HEK293 (cell line): ENCODE data around the gene KCNK7.

Experiments used
- CTCF ChIA-PET: fragments of 350-600 bp; formaldehyde crosslinking; extraction: SDS; loops from one replicate; lab custom pipeline; 2021; ENCODE audit warnings: antibody characterized with exemption; lab: Yijun Ruan, JAX
- POLR2A ChIA-PET: fragments of 300-600 bp; formaldehyde crosslinking; extraction: SDS; loops from one replicate; lab custom pipeline; 2020; ENCODE audit warnings: antibody characterized with exemption, inconsistent platforms; lab: Yijun Ruan, JAX
- H3K27ac ChIP-seq: fragments of 200-500 bp; sonication (Bioruptor generic); 2 replicates; pipeline ENCODE4 v1.5.1; 2014; ENCODE audit warnings: low read depth, low read length, control low read depth, inconsistent platforms; ENCODE audit errors: extremely low read depth
- H3K36me3 ChIP-seq, 2 experiments: fragments of 200-500 bp in 1 of 2; sonication (Bioruptor generic) in 1 of 2; 1 replicate in 1 of 2; 2 replicates in 1 of 2; pipeline ENCODE4 v1.5.1; 2014 to 2017; ENCODE audit warnings: inconsistent platforms in 2 of 2, low read length in 2 of 2; ENCODE audit not compliant: control insufficient read depth in 2 of 2, insufficient read depth in 1 of 2
- H3K4me1 ChIP-seq: fragments of 200-500 bp; sonication (Bioruptor generic); 2 replicates; pipeline ENCODE4 v1.5.1; 2014; ENCODE audit warnings: mild to moderate bottlenecking, low read length, inconsistent platforms; ENCODE audit not compliant: control insufficient read depth, insufficient read depth
- H3K4me3 ChIP-seq: 2 replicates; pipeline ENCODE4 v1.5.1; 2011; ENCODE audit warnings: low read depth, mild to moderate bottlenecking, control low read depth, low read length, moderate library complexity
- H3K9me3 ChIP-seq: fragments of 200-500 bp; sonication (Bioruptor generic); 2 replicates; pipeline ENCODE4 v1.5.1; 2014; ENCODE audit warnings: low read depth, low read length, inconsistent platforms; ENCODE audit not compliant: control insufficient read depth, insufficient read depth
- GLI4 ChIP-seq: fragments of 450-650 bp; formaldehyde crosslinking; IDR thresholded peaks from 2 replicates; pipeline ENCODE4 v1.5.1; 2016; ENCODE audit warnings: missing biosample characterization, missing genetic modification characterization
- RBAK ChIP-seq: fragments of 450-650 bp; formaldehyde crosslinking; IDR thresholded peaks from 2 replicates; pipeline ENCODE4 v1.5.1; 2016; ENCODE audit warnings: missing biosample characterization, missing genetic modification characterization
- SCRT1 ChIP-seq: fragments of 450-650 bp; formaldehyde crosslinking; IDR thresholded peaks from 2 replicates; pipeline ENCODE4 v1.5.1; 2016; ENCODE audit warnings: missing biosample characterization, missing genetic modification characterization, borderline replicate concordance
- WT1 ChIP-seq: fragments of 450-650 bp; formaldehyde crosslinking; IDR thresholded peaks from 2 replicates; pipeline ENCODE4 v1.5.1; 2016; ENCODE audit warnings: missing biosample characterization, missing genetic modification characterization
- ZBTB21 ChIP-seq: fragments of 450-650 bp; formaldehyde crosslinking; IDR thresholded peaks from 2 replicates; pipeline ENCODE4 v1.5.1; 2017; ENCODE audit warnings: missing biosample characterization, missing genetic modification characterization
- ZNF10 ChIP-seq: fragments of 450-650 bp; formaldehyde crosslinking; IDR thresholded peaks from 2 replicates; pipeline ENCODE4 v1.5.1; 2017; ENCODE audit warnings: missing biosample characterization, missing genetic modification characterization
- ZNF121 ChIP-seq: fragments of 450-650 bp; formaldehyde crosslinking; IDR thresholded peaks from 2 replicates; pipeline ENCODE4 v1.5.1; 2016; ENCODE audit warnings: missing biosample characterization, missing genetic modification characterization
- ZNF140 ChIP-seq: fragments of 450-650 bp; formaldehyde crosslinking; IDR thresholded peaks from 2 replicates; pipeline ENCODE4 v1.5.1; 2016; ENCODE audit warnings: missing biosample characterization, missing genetic modification characterization
- ZNF148 ChIP-seq: fragments of 450-650 bp; formaldehyde crosslinking; IDR thresholded peaks from 2 replicates; pipeline ENCODE4 v1.5.0; 2017; ENCODE audit warnings: missing biosample characterization, missing genetic modification characterization, borderline replicate concordance
- ZNF239 ChIP-seq: fragments of 450-650 bp; formaldehyde crosslinking; IDR thresholded peaks from 2 replicates; pipeline ENCODE4 v1.5.1; 2016; ENCODE audit warnings: missing biosample characterization, missing genetic modification characterization
- ZNF292 ChIP-seq: fragments of 450-650 bp; formaldehyde crosslinking; IDR thresholded peaks from 2 replicates; pipeline ENCODE4 v1.5.1; 2016; ENCODE audit warnings: low read depth, missing biosample characterization, missing genetic modification characterization, borderline replicate concordance
- ZNF354C ChIP-seq: fragments of 450-650 bp; formaldehyde crosslinking; IDR thresholded peaks from 2 replicates; pipeline ENCODE4 v1.5.1; 2016; ENCODE audit warnings: missing biosample characterization, missing genetic modification characterization, low read depth, borderline replicate concordance
- ZNF394 ChIP-seq: fragments of 450-650 bp; formaldehyde crosslinking; IDR thresholded peaks from 2 replicates; pipeline ENCODE4 v1.5.1; 2016; ENCODE audit warnings: missing biosample characterization, missing genetic modification characterization, mild to moderate bottlenecking, moderate library complexity, borderline replicate concordance
- ZNF423 ChIP-seq: fragments of 450-650 bp; formaldehyde crosslinking; IDR thresholded peaks from 2 replicates; pipeline ENCODE4 v1.5.1; 2016; ENCODE audit warnings: missing biosample characterization, missing genetic modification characterization
- ZNF433 ChIP-seq: fragments of 450-650 bp; formaldehyde crosslinking; IDR thresholded peaks from 2 replicates; pipeline ENCODE4 v1.5.1; 2016; ENCODE audit warnings: missing biosample characterization, missing genetic modification characterization, low read depth
- ZNF510 ChIP-seq: fragments of 450-650 bp; formaldehyde crosslinking; IDR thresholded peaks from 2 replicates; pipeline ENCODE4 v1.5.1; 2018; ENCODE audit warnings: mild to moderate bottlenecking, missing genetic modification characterization, missing biosample characterization; ENCODE audit not compliant: insufficient replicate concordance
- ZNF521 ChIP-seq: fragments of 450-650 bp; formaldehyde crosslinking; IDR thresholded peaks from 2 replicates; pipeline ENCODE4 v1.5.1; 2017; ENCODE audit warnings: missing biosample characterization, mild to moderate bottlenecking, missing genetic modification characterization
- ZNF530 ChIP-seq: fragments of 450-650 bp; formaldehyde crosslinking; IDR thresholded peaks from 2 replicates; pipeline ENCODE4 v1.5.1; 2016; ENCODE audit warnings: low read depth, missing biosample characterization, missing genetic modification characterization
- ZNF561 ChIP-seq: fragments of 450-650 bp; IDR thresholded peaks from 2 replicates; pipeline ENCODE4 v1.5.1; 2018; ENCODE audit warnings: missing biosample characterization, missing genetic modification characterization, borderline replicate concordance
- ZNF621 ChIP-seq: fragments of 450-650 bp; formaldehyde crosslinking; IDR thresholded peaks from 2 replicates; pipeline ENCODE4 v1.5.1; 2017; ENCODE audit warnings: missing biosample characterization, missing genetic modification characterization
- ZNF626 ChIP-seq: fragments of 450-650 bp; sonication (Bioruptor Pico); formaldehyde crosslinking; IDR thresholded peaks from 2 replicates; pipeline ENCODE4 v1.5.1; 2018; ENCODE audit warnings: missing biosample characterization, missing genetic modification characterization, inconsistent platforms
- ZNF707 ChIP-seq: fragments of 450-650 bp; formaldehyde crosslinking; IDR thresholded peaks from 2 replicates; pipeline ENCODE4 v1.5.1; 2016; ENCODE audit warnings: missing biosample characterization, missing genetic modification characterization
- ZNF777 ChIP-seq: fragments of 450-650 bp; formaldehyde crosslinking; IDR thresholded peaks from 2 replicates; pipeline ENCODE4 v1.5.1; 2017; ENCODE audit warnings: missing biosample characterization, missing genetic modification characterization, borderline replicate concordance
- ZNF837 ChIP-seq: fragments of 450-650 bp; formaldehyde crosslinking; IDR thresholded peaks from 2 replicates; pipeline ENCODE4 v1.5.1; 2016; ENCODE audit warnings: missing biosample characterization, missing genetic modification characterization
- TF ChIP-seq, protein P1 (sequence below): fragments of 450-650 bp; formaldehyde crosslinking; IDR thresholded peaks from 2 replicates; pipeline ENCODE4 v1.5.1; 2017; ENCODE audit warnings: missing biosample characterization, missing genetic modification characterization
- TF ChIP-seq, protein P2 (sequence below): fragments of 450-650 bp; formaldehyde crosslinking; IDR thresholded peaks from 2 replicates; pipeline ENCODE4 v1.5.1; 2016; ENCODE audit warnings: missing biosample characterization, missing genetic modification characterization
- TF ChIP-seq, protein P3 (sequence below): fragments of 450-650 bp; formaldehyde crosslinking; IDR thresholded peaks from 2 replicates; pipeline ENCODE4 v1.5.1; 2016; ENCODE audit warnings: missing biosample characterization, missing genetic modification characterization

KCNK7 gene

DNA sequence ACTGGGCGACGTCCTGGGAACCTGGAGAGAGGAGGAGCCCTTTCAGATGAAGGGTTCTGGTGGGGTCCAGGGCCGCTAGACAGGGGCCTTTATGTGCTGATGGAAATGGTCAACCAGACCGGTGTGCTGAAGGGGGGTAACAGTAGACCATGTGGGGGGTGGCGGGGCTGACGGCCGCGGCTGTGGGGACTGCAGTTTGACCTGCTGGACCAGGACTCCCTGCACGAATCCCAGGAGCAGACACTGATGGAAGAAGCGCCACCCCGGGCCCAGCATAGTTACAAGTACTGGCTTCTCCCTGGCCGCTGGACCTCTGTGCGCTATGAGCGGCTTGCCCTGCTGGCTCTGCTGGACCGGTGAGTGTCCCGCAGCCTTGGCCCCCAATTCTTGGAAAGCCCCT, 26.4 kb upstream of the KCNK7 start:
- no peak for TF ChIP-seq ZBTB21 (tag by site-specific recombination)
- no peak for TF ChIP-seq ZNF626 (tag by site-specific recombination)
- TF ChIP-seq, protein P1, sequence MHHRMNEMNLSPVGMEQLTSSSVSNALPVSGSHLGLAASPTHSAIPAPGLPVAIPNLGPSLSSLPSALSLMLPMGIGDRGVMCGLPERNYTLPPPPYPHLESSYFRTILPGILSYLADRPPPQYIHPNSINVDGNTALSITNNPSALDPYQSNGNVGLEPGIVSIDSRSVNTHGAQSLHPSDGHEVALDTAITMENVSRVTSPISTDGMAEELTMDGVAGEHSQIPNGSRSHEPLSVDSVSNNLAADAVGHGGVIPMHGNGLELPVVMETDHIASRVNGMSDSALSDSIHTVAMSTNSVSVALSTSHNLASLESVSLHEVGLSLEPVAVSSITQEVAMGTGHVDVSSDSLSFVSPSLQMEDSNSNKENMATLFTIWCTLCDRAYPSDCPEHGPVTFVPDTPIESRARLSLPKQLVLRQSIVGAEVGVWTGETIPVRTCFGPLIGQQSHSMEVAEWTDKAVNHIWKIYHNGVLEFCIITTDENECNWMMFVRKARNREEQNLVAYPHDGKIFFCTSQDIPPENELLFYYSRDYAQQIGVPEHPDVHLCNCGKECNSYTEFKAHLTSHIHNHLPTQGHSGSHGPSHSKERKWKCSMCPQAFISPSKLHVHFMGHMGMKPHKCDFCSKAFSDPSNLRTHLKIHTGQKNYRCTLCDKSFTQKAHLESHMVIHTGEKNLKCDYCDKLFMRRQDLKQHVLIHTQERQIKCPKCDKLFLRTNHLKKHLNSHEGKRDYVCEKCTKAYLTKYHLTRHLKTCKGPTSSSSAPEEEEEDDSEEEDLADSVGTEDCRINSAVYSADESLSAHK (tag by site-specific recombination) = no peak
- TF ChIP-seq ZNF423 = no peak
- TF ChIP-seq ZNF121 (tag by site-specific recombination) = no peak
- no peak for TF ChIP-seq SCRT1 (tag by site-specific recombination)
- TF ChIP-seq ZNF239 = no peak
- no peak for TF ChIP-seq ZNF394
- TF ChIP-seq, protein P2, sequence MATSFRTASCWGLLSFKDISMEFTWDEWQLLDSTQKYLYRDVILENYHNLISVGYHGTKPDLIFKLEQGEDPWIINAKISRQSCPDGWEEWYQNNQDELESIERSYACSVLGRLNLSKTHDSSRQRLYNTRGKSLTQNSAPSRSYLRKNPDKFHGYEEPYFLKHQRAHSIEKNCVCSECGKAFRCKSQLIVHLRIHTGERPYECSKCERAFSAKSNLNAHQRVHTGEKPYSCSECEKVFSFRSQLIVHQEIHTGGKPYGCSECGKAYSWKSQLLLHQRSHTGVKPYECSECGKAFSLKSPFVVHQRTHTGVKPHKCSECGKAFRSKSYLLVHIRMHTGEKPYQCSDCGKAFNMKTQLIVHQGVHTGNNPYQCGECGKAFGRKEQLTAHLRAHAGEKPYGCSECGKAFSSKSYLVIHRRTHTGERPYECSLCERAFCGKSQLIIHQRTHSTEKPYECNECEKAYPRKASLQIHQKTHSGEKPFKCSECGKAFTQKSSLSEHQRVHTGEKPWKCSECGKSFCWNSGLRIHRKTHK (tag by site-specific recombination) = no peak
- no peak for TF ChIP-seq ZNF837 (tag by site-specific recombination)
- TF ChIP-seq ZNF521 (tag by site-specific recombination) = no peak
- no peak for TF ChIP-seq ZNF530 (tag by site-specific recombination)
- no peak for TF ChIP-seq ZNF292 (tag by site-specific recombination)
- no peak for TF ChIP-seq ZNF354C (tag by site-specific recombination)
- TF ChIP-seq RBAK (tag by site-specific recombination) = no peak
- TF ChIP-seq, protein P3, sequence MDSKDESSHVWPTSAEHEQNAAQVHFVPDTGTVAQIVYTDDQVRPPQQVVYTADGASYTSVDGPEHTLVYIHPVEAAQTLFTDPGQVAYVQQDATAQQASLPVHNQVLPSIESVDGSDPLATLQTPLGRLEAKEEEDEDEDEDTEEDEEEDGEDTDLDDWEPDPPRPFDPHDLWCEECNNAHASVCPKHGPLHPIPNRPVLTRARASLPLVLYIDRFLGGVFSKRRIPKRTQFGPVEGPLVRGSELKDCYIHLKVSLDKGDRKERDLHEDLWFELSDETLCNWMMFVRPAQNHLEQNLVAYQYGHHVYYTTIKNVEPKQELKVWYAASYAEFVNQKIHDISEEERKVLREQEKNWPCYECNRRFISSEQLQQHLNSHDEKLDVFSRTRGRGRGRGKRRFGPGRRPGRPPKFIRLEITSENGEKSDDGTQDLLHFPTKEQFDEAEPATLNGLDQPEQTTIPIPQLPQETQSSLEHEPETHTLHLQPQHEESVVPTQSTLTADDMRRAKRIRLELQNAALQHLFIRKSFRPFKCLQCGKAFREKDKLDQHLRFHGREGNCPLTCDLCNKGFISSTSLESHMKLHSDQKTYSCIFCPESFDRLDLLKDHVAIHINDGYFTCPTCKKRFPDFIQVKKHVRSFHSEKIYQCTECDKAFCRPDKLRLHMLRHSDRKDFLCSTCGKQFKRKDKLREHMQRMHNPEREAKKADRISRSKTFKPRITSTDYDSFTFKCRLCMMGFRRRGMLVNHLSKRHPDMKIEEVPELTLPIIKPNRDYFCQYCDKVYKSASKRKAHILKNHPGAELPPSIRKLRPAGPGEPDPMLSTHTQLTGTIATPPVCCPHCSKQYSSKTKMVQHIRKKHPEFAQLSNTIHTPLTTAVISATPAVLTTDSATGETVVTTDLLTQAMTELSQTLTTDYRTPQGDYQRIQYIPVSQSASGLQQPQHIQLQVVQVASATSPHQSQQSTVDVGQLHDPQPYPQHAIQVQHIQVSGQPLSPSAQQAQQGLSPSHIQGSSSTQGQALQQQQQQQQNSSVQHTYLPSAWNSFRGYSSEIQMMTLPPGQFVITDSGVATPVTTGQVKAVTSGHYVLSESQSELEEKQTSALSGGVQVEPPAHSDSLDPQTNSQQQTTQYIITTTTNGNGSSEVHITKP (tag by site-specific recombination) = no peak
- peaks cover 0 to 95% of the 10 kb centered on the region in 2 experiments; a peak in 1 of 3 replicates for H3K36me3 ChIP-seq
- ChIA-PET CTCF (interaction anchor here (0.7 kb wide), 1 partner anchor 43 kb away, joined by 3 read pairs; no protein-coding TSS in a partner anchor), POLR2A (no interaction called here)
- H3K4me1 ChIP-seq = no peaks in the 10 kb centered on the region
- H3K27ac ChIP-seq = no peak overlapping the region
- H3K4me3 ChIP-seq = no peak overlapping the region
- H3K9me3 ChIP-seq = no peaks in the 10 kb centered on the region

DNA sequence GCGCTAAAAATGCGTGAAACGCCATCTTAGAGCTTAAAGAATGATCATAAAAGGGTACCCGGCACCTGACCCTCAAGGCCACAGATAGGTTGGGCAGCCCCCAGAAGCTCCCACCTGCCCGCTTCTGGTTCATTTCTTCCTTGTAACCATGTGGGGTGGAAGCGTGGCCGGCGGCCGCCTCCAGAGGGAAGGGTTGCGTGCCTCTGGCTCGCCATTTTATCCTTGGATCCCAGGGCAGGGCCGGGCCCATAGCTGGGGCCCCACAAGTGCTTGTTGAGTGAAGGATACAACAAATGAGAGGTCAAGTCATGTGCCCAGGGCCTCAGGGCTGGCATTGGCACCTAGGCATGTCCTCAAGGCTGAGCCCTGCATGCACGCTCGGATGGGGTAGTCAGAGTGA, 25.9 kb upstream of the KCNK7 start:
- ChIA-PET POLR2A (interaction anchor here (0.6 kb wide), 1 partner anchor 435 kb away, joined by 3 read pairs; no protein-coding TSS in a partner anchor), CTCF (interaction anchor here (0.7 to 0.9 kb wide), 2 partner anchors 42 to 158 kb away, joined by 3 to 5 read pairs; no protein-coding TSS in a partner anchor)
- H3K27ac ChIP-seq = no peak overlapping the region
- H3K9me3 ChIP-seq = no peaks in the 10 kb centered on the region
- H3K36me3 ChIP-seq = peaks cover 0 to 93% of the 10 kb centered on the region in 2 experiments; a peak in 1 of 3 replicates
- no peaks in the 10 kb centered on the region for H3K4me1 ChIP-seq
- no peak overlapping the region for H3K4me3 ChIP-seq
- TF ChIP-seq ZNF621 (tag by site-specific recombination) (no peak), ZNF140 (no peak), ZNF10 (tag by site-specific recombination) (no peak), ZNF521 (tag by site-specific recombination) (no peak), ZNF148 (tag by site-specific recombination) (no peak), GLI4 (tag by site-specific recombination) (no peak), ZNF561 (tag by site-specific recombination) (no peak), ZNF777 (tag by site-specific recombination) (no peak), ZNF433 (tag by site-specific recombination) (no peak), ZNF707 (tag by site-specific recombination) (no peak), ZNF510 (tag by site-specific recombination) (no peak), WT1 (tag by site-specific recombination) (no peak)
